ENCODE measurements around the gene CLBA1.

DNA sequence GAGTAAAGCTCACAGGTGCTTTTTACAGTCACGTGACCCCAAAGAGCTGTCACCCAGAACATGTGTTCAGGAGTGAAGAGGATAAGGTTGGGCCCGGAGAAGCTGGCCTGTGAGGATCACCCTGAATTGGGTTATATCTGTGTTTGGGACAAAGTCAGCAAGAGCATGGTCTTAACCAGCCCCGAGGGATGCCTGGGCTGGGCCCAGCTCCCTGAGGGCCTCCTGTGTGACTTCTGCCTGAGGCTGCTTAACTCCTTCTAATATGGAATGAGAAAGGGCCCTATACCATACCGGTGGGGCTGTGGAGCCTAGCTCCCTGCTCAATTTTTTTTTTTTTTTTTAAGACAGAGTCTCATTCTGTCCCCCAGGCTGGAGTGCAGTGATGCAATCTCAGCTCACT is 32.8 kb downstream of the CLBA1 start:
- TF ChIP-seq, protein P1, sequence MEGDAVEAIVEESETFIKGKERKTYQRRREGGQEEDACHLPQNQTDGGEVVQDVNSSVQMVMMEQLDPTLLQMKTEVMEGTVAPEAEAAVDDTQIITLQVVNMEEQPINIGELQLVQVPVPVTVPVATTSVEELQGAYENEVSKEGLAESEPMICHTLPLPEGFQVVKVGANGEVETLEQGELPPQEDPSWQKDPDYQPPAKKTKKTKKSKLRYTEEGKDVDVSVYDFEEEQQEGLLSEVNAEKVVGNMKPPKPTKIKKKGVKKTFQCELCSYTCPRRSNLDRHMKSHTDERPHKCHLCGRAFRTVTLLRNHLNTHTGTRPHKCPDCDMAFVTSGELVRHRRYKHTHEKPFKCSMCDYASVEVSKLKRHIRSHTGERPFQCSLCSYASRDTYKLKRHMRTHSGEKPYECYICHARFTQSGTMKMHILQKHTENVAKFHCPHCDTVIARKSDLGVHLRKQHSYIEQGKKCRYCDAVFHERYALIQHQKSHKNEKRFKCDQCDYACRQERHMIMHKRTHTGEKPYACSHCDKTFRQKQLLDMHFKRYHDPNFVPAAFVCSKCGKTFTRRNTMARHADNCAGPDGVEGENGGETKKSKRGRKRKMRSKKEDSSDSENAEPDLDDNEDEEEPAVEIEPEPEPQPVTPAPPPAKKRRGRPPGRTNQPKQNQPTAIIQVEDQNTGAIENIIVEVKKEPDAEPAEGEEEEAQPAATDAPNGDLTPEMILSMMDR (tag by site-specific recombination; IDR thresholded peaks at IDR 0.05), result no peak
- TF ChIP-seq ZNF155 (tag by site-specific recombination; IDR thresholded peaks at IDR 0.05), result no peak
- TF ChIP-seq, protein P2, sequence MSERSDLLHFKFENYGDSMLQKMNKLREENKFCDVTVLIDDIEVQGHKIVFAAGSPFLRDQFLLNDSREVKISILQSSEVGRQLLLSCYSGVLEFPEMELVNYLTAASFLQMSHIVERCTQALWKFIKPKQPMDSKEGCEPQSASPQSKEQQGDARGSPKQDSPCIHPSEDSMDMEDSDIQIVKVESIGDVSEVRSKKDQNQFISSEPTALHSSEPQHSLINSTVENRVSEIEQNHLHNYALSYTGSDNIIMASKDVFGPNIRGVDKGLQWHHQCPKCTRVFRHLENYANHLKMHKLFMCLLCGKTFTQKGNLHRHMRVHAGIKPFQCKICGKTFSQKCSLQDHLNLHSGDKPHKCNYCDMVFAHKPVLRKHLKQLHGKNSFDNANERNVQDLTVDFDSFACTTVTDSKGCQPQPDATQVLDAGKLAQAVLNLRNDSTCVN (tag by site-specific recombination; optimal IDR thresholded peaks at IDR 0.05), result no peak
- no peak for TF ChIP-seq ZBTB21 (tag by site-specific recombination; IDR thresholded peaks at IDR 0.05)
- no peak for TF ChIP-seq REPIN1 (tag by site-specific recombination; IDR thresholded peaks at IDR 0.05; ENCODE audit: low read depth)
- TF ChIP-seq GLIS1 (tag by site-specific recombination; IDR thresholded peaks at IDR 0.05), result no peak; the same call in 1 of the 2 replicates
- no peak for TF ChIP-seq ZNF707 (tag by site-specific recombination; IDR thresholded peaks at IDR 0.05)
- TF ChIP-seq ZNF830 (tag by site-specific recombination; IDR thresholded peaks at IDR 0.05; ENCODE audit: low read depth), result no peak
- no peak for TF ChIP-seq ZNF521 (tag by site-specific recombination; IDR thresholded peaks at IDR 0.05)
- no peak for TF ChIP-seq SETDB1 (IDR thresholded peaks at IDR 0.05; ENCODE audit: insufficient read length, low read length)
- TF ChIP-seq ZNF140 (tag by site-specific recombination; IDR thresholded peaks at IDR 0.05), result no peak
- no peak for TF ChIP-seq GLI4 (tag by site-specific recombination; IDR thresholded peaks at IDR 0.05)
